Thyroid gland (tissue), 4 donors: ENCODE data around the gene HSP90AA1.

Experiments
- POLR2A ChIP-seq, 2 donors: fragments of 450-650 bp; IDR thresholded peaks; one replicate each; pipeline ENCODE4 v1.6.1; 2017; ENCODE audit warnings: antibody characterized with exemption in 2 of 2, mild to moderate bottlenecking in 2 of 2, moderate library complexity in 1 of 2
- TF ChIP-seq, protein P1 (sequence below), 6 experiments: fragments of 200-600 bp in 3 of 6; fragments of 450-650 bp in 3 of 6; sonication (generic) in 3 of 6; IDR thresholded peaks; one replicate each; pipeline ENCODE4 v1.5.1; 2016 to 2019; ENCODE audit warnings: antibody characterized with exemption in 6 of 6, mild to moderate bottlenecking in 2 of 6, inconsistent platforms in 1 of 6, moderate library complexity in 1 of 6

- TF ChIP-seq POLR2A (IDR thresholded peaks at IDR 0.05): no peak
- TF ChIP-seq, protein P1, sequence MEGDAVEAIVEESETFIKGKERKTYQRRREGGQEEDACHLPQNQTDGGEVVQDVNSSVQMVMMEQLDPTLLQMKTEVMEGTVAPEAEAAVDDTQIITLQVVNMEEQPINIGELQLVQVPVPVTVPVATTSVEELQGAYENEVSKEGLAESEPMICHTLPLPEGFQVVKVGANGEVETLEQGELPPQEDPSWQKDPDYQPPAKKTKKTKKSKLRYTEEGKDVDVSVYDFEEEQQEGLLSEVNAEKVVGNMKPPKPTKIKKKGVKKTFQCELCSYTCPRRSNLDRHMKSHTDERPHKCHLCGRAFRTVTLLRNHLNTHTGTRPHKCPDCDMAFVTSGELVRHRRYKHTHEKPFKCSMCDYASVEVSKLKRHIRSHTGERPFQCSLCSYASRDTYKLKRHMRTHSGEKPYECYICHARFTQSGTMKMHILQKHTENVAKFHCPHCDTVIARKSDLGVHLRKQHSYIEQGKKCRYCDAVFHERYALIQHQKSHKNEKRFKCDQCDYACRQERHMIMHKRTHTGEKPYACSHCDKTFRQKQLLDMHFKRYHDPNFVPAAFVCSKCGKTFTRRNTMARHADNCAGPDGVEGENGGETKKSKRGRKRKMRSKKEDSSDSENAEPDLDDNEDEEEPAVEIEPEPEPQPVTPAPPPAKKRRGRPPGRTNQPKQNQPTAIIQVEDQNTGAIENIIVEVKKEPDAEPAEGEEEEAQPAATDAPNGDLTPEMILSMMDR (IDR thresholded peaks at IDR 0.05): no peak
These were observed 7.8 kb downstream of the HSP90AA1 start for GRCh38 chr14:102078831-102079699.
